DLD1 (cell line): Measurements from ENCODE around the gene NPAT.
"Not testable (repeated sequence)": the region's sequence is repeated elsewhere in the genome, so short reads cannot be mapped to it uniquely, and the experiment has no call there.

ENCODE experiments used
- in situ Hi-C: cut with HindIII; loops from 2 replicates; pipeline ENCODE4 v1.10.0; 2017; ENCODE audit warnings: low sequenced_read_pairs

NPAT gene

DNA sequence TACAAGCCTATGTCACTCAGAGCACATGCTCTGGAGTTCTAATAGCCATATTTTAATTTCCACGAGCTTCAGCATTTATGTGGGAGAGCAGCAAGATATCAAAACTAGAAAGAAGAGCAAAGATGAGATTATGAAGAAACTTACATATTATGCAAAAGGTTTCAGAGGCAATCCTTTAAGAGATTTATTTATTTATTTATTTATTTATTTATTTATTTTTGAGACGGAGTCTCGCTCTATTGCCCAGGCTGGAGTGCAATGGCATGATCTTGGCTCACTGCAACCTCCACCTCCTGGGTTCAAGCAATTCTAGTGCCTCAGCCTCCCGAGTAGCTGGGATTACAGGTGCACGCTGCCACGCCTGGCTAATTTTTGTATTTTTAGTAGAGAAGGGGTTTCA, 59.6 kb downstream of the NPAT start:
- in situ Hi-C loops = not testable (repeated sequence)

DNA sequence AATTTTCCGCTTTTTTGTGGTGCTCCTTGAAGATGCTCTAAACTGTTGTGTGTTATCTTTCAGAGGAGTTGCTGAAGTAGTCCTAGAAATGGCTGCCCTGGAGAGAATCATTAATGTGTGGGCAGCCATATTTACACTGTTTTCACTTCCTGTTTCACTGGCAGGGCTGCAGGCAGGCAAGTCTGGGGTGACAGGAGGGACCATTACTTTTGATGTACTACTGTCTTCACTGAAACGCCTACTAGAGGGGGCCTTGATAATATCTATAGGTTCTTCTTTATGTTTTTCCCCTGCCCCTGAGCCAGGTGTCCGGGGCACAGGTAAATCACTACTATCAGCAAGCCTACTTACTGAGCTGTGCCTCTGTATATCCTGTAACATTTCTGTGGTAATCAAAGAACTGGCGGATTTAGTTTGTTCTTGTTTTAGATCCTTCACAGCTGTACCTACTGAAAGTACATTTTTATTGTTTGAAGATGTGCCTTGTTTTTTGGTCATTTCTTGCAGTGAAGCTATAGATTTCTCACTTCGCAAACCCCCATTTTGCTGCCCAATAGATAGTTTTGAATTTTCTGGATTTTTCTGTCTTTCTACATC, 61.4 kb downstream of the NPAT start:
- in situ Hi-C loops = no loop called here

DNA sequence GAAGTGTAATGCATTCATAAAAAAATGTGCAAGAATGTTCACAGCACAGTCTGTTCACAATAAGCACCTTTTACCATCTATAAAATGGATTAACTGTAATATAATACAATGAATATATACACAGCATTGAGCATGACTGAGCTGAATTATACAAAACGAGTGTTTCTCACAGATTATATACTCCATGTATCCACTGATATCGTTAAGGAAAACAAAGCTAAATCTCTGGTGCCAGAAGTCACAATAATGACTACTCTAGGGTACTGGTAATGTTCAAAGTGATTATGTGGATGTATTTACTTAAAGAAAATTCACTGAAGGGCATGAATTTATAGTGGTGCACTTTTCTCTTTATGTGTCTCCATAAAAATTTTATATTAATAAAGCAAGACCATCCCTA, 67.8 kb downstream of the NPAT start:
- in situ Hi-C loops = no loop called here

DNA sequence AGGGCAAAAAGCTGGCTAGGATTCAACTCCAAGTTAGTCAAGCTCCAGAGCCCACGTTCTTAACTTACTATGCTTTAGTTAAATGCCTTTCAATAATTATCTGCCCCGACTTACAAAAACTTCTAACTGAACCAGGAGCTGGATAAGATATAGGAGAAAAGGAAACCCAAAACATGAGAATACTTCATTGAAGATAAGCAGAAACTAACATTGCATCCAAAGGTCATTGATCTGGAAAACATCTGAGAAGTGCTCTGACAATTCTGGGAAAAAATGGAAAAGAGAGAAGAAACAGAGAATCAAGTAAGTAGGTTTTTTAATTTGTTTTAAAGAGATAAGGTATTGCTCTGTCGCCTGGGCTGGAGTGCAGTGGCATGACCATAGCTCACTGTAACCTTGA, 73.9 kb downstream of the NPAT start:
- in situ Hi-C loops = no loop called here

DNA sequence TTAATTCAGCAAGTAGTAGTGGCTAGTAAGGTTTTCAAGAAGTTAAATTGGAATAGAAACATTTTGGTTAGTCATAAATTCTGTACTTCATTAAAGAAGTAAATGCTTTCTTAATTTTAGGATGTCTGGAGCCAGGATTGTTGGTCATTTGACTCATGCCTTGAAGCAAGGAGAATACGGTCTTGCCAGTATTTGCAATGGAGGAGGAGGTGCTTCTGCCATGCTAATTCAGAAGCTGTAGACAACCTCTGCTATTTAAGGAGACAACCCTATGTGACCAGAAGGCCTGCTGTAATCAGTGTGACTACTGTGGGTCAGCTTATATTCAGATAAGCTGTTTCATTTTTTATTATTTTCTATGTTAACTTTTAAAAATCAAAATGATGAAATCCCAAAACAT, 75.3 kb downstream of the NPAT start:
- in situ Hi-C loops = no loop called here

DNA sequence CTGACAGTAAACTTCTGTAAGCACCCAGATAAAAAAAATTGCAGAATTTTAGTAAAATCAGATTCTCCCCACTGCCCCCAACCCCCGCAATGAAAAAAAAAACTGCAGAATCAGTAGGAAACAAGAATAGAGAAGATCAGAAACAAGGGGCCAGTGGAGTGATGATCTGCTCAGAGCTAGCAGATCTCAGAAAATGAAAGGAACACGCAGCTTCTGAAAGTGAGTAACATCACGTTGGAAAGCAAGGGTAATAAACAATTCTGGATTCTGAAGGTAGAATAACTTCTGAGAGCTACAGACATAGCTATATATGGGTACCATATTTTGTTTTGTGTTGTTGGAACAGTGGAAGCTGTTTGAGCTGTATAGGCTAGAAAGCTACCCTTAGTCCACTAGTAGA, 77.8 kb downstream of the NPAT start:
- in situ Hi-C loops = no loop called here

DNA sequence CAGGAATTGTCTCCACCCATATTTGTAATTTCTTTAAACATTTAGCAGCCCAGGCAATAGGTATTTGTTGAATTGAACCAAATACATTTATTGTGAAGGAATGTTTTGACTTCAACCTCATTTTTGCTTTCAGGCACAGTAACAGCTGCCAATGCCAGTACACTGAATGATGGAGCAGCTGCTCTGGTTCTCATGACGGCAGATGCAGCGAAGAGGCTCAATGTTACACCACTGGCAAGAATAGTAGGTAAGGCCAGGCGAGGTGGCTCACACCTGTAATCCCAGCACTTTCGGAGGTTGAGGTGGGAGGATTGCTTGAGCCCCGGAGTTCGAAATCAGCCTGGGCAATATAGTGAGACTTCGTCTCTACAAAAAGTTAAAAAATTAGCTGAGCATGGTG, 80.1 kb downstream of the NPAT start:
- in situ Hi-C loops = no loop called here

DNA sequence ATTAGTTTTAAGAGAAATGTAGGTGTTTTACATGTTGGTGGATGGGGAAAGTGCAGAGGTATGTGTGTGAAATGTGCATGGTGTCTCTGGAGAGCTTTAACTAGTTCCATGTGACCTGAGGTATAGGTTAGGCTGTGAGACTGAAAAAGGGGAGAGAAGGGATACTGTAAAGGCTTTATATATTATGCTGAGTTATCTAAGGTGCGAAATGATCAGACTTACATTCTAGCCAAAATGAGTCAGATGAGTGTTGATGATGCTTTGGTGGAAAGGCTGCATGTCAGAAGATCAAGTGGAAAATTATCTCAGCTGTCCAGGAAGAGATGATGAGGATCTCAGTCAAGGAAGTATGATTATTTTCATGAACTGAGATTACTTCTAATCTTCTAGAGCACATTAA, 85.2 kb downstream of the NPAT start:
- in situ Hi-C loops = no loop called here

DNA sequence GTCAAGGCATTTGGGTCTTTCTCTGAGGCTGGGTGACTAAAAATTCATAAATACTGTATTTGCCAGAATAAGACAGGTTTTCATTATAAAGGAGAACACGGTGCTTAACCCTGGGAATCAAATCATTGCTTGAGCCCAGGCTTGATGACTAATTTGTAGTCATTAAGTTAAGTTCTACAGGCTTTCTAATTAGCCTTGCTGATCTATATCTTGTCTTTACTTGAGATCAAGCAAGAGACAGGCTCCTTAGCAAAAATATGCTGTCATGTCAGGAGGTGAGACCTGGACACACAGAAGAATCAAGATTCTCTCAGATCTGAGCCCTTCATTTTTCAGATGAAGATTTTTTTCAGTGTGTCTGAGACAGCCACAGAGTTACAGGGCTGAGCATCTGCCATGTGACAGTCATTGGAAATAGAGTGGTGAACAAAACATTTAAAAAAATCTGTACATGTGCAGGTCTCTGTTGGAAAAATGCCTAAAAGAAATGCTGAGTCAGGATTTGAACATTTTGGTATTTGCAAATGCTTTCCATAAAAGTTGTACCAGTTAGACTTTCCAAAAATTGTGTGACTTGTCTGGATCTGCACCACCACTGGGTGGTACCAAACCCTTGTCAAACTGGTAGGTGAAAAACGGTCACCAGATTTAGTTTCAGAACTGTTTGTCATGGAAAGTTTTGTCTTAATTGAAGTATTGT, 86.4 kb downstream of the NPAT start:
- in situ Hi-C loops = no loop called here

DNA sequence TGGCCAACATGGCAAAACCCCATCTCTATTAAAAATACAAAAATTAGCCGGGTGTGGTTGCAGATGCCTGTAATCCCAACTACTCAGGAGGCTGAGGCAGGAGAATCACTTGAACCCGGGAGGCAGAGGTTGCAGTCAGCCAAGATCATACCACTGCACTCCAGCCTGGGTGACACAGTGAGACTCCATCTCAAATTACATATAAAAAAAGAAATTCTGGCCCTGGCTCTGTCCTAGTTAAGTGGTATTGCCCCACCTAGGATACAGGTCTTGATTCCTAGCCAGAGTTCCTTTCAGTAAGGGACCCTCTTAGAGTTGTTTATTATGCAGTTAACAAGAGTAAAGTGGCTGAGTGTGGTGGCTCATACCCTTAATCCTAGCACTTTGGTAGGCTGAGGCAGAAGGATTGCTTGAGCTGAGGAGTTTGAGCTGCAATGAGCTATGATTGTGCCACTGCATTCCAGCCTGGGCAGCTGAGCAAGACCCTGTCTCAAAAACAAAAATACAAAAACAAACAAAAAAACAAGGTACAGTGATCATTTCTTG, 89.4 kb downstream of the NPAT start:
- in situ Hi-C loops = not testable (repeated sequence)

DNA sequence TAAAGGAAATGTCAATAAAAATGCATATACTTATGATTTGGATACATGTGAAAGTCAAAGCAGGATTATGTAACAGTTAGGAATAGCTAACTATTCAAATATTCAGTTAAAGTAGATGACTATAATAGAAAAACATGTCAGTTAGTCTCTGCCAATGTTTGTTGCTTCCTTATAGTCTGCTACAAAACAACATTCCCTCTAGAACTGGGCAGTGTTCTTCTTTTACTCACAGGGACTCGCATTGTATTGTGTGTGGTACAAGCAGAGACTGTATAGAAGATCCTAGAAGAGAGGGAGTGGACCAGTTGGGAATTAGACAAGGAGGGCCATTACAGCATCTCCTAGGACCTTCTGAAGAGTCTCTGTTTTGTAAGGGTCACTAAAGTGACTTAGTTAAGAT, 90.4 kb downstream of the NPAT start:
- in situ Hi-C loops = no loop called here

DNA sequence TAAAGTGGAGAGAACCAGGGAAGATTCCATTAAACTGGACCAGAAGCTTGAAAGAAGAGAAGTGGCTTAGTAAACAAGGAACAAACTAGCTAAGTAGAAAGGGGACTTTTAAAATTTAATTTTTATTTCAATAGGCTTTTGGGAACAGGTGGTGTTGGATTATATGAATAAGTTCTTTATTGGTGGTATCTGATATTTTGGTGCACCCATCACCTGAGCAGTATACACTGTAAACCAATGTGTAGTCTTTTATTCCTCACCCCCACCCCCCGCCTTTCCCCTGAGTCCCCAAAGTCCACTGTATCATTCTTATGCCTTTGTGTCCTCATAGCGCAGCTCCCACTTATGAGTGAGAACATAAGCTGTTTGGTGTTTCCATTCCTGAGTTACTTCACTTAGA, 93.7 kb downstream of the NPAT start:
- in situ Hi-C loops = no loop called here

DNA sequence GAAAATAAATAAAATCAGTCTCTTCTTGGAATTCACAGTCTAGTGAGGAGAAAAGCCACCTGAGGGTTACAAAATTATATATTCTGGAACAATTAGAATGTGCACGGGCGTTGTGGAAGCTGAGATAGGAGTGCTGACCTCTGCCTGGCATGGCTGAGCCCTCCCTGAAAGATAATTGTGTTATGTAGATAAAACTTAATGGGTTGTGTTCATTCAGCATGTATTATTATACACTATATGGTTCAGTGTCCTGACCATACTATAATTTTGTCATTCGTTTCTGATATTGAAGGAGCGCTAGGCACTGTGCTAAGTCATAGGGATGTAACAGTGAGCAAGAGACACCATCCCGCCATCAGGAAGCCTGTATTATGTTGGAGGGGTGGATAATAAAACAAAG, 97.3 kb downstream of the NPAT start:
- in situ Hi-C loops = no loop called here

DNA sequence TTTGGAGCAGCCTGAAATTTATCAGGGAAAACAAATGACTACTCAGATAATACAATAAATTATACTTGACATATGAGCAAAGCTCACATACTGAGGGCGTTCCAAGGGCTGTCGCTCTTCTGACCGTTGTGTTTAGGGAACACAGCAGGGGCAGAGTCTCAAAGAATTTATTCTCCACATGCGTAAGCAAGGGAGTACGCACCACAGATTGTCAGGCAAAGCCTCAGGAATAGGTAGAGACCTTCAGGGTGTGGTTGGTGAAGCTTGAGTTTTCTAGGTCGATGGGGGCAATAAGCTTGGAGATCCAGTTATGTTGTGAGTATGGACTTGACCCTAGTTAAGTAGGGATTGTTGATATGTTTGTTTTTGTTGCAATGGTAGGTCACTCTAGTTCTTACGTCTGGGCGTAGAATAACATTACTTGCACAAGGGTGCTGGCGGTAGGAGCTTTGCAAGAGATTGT, 100.2 kb downstream of the NPAT start:
- in situ Hi-C loops = no loop called here

DNA sequence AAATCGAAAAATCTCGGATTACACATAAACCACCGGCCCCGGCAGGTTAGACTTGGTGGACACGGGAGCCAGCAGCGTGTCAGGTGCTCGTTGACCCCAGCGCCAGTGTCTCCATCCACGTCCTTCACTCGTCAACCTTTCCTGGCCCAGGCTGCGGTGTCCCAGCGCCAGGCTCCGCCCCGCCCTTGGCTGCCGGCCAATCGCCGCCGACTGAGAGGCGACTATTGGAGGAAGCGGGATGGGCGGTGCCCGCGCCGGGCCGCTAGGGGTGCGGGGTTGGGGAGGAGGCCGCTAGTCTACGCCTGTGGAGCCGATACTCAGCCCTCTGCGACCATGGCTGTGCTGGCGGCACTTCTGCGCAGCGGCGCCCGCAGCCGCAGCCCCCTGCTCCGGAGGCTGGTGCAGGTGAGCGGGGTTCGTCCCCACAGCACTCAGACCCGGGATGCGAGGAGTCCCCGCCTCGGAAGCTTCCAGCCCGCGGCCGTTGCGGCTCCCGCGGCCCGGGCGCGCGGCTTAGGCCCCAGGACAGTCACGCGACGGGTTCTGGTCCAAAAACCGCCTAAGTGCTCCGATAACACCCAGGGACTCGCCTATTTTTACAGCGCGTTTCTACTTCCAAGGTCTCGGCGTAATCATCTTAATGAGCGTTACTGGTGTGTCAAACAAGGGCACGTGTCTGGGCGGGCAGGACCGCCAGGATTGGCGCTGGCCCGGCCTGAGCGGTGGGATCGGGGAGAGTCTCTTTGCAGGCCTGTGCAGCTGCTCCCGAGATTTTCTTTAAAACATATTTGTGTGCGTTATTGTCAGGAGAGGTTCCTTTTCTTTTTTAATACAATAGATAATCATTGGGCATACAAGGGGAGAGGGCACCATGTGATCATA, 100.9 kb downstream of the NPAT start, which contains the start of gene ACAT1:
Gene ACAT1, plus strand, starts transcription at position 294 of the 882 bp plus-strand sequence. Its CDS starts 40 bp downstream, at position 334.
- in situ Hi-C loops = no loop called here

DNA sequence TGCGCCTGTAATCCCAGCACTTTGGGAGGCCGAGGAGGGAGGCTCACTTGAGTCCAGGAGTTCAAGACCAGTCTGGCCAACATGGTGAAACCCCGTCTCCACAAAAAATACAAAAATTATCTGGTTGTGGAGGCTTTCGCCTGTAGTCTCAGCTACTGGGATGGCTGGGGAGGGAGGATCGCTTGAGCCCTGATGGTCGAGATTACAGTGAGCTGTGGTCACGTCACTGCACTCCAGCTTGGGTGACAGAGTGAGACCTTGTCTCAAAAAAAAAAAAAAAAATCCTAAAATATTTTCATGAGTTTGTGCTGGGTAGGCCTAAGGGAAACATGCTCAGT, 101.5 kb downstream of the NPAT start:
- in situ Hi-C loops = not testable (repeated sequence)

DNA sequence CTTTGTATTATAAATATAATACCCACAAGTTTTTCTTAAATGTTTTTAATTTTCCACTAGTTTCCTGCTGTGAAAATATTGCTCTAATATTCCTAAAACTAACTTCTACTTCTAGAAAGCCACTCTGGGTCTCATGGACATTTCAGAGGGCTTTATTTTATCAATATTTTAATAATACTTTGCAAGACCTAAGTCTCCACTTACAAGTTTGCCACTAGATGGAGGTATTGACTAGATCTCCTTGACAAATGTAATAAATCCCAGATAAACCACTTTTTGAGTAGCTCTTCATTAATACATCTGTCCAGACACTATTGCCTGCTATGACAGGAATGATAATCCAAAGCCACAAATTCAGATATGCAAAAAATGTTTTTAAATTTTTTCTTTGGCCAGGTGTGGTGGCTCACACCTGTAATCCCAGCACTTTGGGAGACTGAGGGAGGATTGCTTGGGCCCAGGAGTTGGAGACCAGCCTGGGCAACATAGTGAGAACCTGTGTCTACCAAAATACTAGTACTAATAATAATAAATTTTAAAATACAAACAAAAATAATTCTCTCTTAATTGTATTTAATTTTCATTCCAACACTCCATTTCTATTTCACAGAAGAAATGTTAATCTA, 104.6 kb downstream of the NPAT start:
- in situ Hi-C loops = no loop called here

DNA sequence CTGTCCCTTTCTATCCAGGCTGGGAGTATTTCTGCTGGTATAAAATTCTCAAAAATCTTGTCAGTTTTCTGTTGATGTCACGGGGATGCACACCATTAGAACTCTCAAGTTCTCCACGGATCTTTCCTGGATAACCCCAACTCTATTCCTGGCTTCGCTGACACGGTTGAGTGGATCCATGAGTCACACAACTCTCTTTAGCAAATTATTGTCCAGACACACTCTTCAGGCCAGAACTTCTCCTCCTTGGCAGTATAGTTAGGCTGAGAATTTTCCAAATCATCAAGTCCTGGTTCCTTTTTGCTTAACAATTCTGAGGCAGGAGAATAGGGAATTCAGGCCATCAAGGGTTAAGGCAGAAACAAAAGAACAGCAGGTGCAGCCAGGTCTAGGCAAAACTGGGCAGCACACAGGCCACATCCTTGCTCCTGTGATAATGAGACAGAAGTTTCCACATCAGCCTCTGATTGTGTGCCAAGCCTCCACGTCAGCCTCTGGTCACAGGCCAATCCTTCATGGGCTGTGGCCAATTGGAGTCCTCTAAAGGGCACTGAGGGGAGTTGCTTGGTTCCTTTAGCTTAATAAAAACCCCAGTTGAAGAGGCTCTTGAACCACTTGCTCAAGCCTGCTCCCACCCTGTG, 106.8 kb downstream of the NPAT start:
- in situ Hi-C loops = no loop called here

DNA sequence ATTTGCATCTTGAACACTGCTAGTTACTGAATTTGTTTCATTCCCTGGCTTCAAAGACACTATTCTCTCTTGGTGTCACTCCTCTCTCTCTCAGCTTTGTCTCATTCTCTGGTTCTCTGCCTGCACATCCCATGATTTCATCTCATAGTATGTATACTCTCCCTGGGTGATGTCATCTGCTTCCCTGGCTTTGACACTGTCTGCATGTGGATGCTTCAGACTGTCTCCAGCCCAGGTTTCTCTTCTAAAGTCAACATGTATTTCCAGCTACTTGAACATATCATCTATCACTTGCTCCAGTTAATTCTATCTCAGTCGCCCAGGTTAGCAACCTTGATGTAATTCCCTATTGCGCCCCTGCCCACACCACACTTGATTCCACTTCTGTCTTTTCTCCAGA, 110.4 kb downstream of the NPAT start:
- in situ Hi-C loops = no loop called here

DNA sequence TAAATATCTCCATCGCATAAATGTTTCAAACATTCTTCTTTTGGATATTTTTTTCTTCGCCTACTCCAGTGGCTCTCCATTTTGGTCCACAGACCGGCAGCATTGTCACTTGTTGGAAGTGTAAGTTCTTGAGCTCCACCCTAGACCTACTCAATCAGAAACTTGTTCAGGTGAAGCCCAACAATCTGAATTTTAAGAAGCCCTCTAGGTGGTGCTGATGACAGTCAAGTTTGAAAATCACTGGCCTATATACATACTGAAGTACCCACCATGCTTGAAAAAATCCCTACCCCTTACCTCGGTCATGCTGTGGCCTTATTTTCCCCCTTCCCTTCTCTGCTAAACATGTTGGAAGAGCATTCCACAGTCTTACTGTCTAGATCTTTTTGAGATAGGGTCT, 111.3 kb downstream of the NPAT start:
- in situ Hi-C loops = no loop called here
